MCF 10A (cell line): ENCODE data around the gene PDE6G. TPM values are rescaled to one million over a fixed set of nuclear protein-coding genes. Genes with fewer than 3 reads are reported as not detected.

ENCODE experiments used
- BruUV-seq: library from RNA; stranded (reverse); fragments of 400-500 nt; replicated peaks from 2 replicates; lab custom pipeline; 2021; lab: Mats Ljungman, UMichigan
- CTCF ChIA-PET: fragments of 300-600 bp; sonication (Branson Sonifier 250); formaldehyde crosslinking; extraction: SDS; loops from one replicate; lab custom pipeline; 2021; ENCODE audit warnings: antibody characterized with exemption, inconsistent platforms; lab: Yijun Ruan, JAX
- POLR2A ChIA-PET: fragments of 300-600, 350-650 bp; sonication (Branson Sonifier 250); formaldehyde crosslinking; extraction: SDS; loops from one replicate; lab custom pipeline; 2020; ENCODE audit warnings: antibody characterized with exemption, inconsistent platforms; lab: Yijun Ruan, JAX
- DNase-seq: peaks from one replicate; pipeline ENCODE4 v3.0.0-alpha.2; 2018; ENCODE audit not compliant: unreplicated experiment
- H3K27ac Mint-ChIP-seq: one replicate; pipeline ENCODE4 v1.8.0; 2022; ENCODE audit warnings: mild to moderate bottlenecking, low read depth, mixed read lengths; ENCODE audit not compliant: unreplicated experiment
- H3K27me3 Mint-ChIP-seq: one replicate; pipeline ENCODE4 v1.8.0; 2022; ENCODE audit warnings: mixed read lengths; ENCODE audit not compliant: insufficient read depth, unreplicated experiment
- H3K36me3 Mint-ChIP-seq: one replicate; pipeline ENCODE4 v1.8.0; 2022; ENCODE audit warnings: mild to moderate bottlenecking, moderate library complexity, mixed read lengths; ENCODE audit not compliant: insufficient read depth, unreplicated experiment
- H3K4me1 Mint-ChIP-seq: one replicate; pipeline ENCODE4 v1.8.0; 2022; ENCODE audit warnings: mixed read lengths; ENCODE audit not compliant: insufficient read depth, unreplicated experiment
- H3K4me3 Mint-ChIP-seq: one replicate; pipeline ENCODE4 v1.8.0; 2022; ENCODE audit warnings: mild to moderate bottlenecking, moderate library complexity, mixed read lengths; ENCODE audit not compliant: unreplicated experiment
- H3K9me3 Mint-ChIP-seq: one replicate; pipeline ENCODE4 v1.8.0; 2022; ENCODE audit warnings: mixed read lengths; ENCODE audit not compliant: unreplicated experiment
- intact Hi-C: fragments of 100-400 bp; cut with micrococcal nuclease; formaldehyde crosslinking; loops from 2 replicates; pipeline ENCODE4 v1.14.1; 2022
- total RNA-seq: library from RNA; stranded (reverse); gene quantifications from 2 replicates; pipeline ENCODE4 v1.2.3, GENCODE V29; 2022
- TF ChIP-seq, protein P1 (sequence below): fragments of 200-600 bp; IDR thresholded peaks from one replicate; pipeline ENCODE4 v1.8.0; 2022; ENCODE audit warnings: antibody characterized with exemption, mild to moderate bottlenecking; ENCODE audit not compliant: unreplicated experiment

PDE6G gene
- total RNA-seq, 1 experiment from 2014 or later: not detected

DNA sequence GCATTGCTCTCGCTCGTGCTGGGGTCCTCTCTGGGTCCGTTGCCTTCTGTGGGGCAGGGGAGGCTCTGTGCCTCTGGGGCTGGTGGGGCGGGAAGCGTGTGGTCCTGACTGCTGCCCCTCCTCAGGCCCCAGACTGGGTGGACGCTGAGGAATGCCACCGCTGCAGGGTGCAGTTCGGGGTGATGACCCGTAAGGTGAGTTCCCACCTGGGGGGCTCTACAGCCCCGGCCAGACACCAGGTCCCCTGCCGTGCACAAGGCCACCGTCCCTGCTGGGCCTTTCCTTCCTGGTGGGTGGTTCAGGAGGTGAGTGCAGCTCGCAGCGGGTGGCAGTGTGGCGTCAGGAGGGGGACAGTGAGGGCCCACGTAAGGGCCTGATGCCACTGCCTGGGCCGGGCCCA, 34.2 kb upstream of the PDE6G start:
- no peak for DNase-seq
- CTCF ChIA-PET: interaction anchor here (0.7 kb wide), 1 partner anchor 12 kb away, joined by 4 read pairs; no protein-coding TSS in a partner anchor

DNA sequence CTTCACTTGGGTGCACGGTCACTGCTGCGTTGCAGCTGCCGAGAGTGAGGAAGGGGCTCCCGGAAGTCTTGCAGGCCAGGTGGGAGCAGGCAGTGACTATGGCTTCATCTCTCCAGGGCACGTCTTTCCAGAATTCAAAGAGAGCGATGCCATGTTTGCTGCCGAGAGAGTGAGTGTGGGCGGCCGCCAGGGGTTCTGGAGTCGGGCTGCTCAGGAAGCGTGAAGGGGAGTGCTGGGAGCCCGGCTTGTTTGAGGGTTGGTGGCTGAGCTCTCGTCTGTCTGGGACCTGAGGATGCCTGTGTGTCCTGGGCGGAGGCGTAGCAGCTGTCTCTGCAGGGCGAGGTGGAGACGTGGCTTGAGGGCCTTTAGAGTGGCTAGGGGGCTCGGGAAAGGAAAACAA, 33.7 kb upstream of the PDE6G start:
- DNase-seq: no peak
- H3K36me3 Mint-ChIP-seq: peaks cover 51% of the 10 kb centered on the region
- BruUV-seq: no TSS peak
- TF ChIP-seq, protein P1, sequence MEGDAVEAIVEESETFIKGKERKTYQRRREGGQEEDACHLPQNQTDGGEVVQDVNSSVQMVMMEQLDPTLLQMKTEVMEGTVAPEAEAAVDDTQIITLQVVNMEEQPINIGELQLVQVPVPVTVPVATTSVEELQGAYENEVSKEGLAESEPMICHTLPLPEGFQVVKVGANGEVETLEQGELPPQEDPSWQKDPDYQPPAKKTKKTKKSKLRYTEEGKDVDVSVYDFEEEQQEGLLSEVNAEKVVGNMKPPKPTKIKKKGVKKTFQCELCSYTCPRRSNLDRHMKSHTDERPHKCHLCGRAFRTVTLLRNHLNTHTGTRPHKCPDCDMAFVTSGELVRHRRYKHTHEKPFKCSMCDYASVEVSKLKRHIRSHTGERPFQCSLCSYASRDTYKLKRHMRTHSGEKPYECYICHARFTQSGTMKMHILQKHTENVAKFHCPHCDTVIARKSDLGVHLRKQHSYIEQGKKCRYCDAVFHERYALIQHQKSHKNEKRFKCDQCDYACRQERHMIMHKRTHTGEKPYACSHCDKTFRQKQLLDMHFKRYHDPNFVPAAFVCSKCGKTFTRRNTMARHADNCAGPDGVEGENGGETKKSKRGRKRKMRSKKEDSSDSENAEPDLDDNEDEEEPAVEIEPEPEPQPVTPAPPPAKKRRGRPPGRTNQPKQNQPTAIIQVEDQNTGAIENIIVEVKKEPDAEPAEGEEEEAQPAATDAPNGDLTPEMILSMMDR: no peak
- H3K4me1 Mint-ChIP-seq: peaks cover 5% of the 10 kb centered on the region
- ChIA-PET CTCF (interaction anchor here (0.7 kb wide), 1 partner anchor 12 kb away, joined by 4 read pairs; no protein-coding TSS in a partner anchor), POLR2A (no interaction called here)
- no peak overlapping the region for H3K27ac Mint-ChIP-seq
- intact Hi-C loops: no loop called here
- H3K9me3 Mint-ChIP-seq: no peaks in the 10 kb centered on the region
- H3K27me3 Mint-ChIP-seq: no peaks in the 10 kb centered on the region
- H3K4me3 Mint-ChIP-seq: no peak overlapping the region

More for the DNA sequence above, 34.2 kb upstream of the PDE6G start:
- Mint-ChIP-seq H3K4me3 (no peak overlapping the region), H3K36me3 (peaks cover 49% of the 10 kb centered on the region), H3K27ac (no peak overlapping the region), H3K4me1 (peaks cover under 1% of the 10 kb centered on the region), H3K9me3 (no peaks in the 10 kb centered on the region), H3K27me3 (no peaks in the 10 kb centered on the region)
- BruUV-seq: no TSS peak
- intact Hi-C loops: no loop called here
- TF ChIP-seq, protein P1: no peak
- POLR2A ChIA-PET: interaction anchor here (2.7 kb wide), 1 partner anchor 12 kb away, joined by 11 read pairs; the partner anchor contains the start of gene MRPL12

DNA sequence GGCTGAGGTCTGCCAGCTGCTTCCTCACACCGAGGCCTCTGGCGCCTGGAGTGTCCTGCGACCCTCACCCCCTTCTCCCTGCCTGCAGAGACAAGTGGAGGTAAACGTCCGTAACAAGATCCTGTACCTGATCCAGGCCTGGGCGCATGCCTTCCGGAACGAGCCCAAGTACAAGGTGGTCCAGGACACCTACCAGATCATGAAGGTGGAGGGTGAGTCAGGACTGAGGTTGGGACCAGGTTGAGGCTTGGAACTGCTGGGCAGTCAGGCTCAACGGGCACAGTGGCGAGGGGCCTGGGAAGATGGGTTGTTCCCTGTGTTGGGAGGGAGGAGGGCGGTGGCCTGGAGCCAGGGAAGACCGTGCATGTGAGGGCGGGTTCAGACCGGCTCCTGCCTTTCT, 32.3 kb upstream of the PDE6G start:
- H3K4me1 Mint-ChIP-seq: peaks cover 5% of the 10 kb centered on the region
- H3K27ac Mint-ChIP-seq: no peak overlapping the region
- CTCF ChIA-PET: no interaction called here
- DNase-seq: no peak
- POLR2A ChIA-PET: interaction anchor here (2.3 kb wide), 1 partner anchor 14 kb away, joined by 7 read pairs; the partner anchor contains the start of gene MRPL12
- peaks cover 60% of the 10 kb centered on the region for H3K36me3 Mint-ChIP-seq
- no peak overlapping the region for H3K4me3 Mint-ChIP-seq
- H3K27me3 Mint-ChIP-seq: no peaks in the 10 kb centered on the region
- BruUV-seq: no TSS peak
- intact Hi-C loops: no loop called here
- no peaks in the 10 kb centered on the region for H3K9me3 Mint-ChIP-seq
- TF ChIP-seq, protein P1: no peak

DNA sequence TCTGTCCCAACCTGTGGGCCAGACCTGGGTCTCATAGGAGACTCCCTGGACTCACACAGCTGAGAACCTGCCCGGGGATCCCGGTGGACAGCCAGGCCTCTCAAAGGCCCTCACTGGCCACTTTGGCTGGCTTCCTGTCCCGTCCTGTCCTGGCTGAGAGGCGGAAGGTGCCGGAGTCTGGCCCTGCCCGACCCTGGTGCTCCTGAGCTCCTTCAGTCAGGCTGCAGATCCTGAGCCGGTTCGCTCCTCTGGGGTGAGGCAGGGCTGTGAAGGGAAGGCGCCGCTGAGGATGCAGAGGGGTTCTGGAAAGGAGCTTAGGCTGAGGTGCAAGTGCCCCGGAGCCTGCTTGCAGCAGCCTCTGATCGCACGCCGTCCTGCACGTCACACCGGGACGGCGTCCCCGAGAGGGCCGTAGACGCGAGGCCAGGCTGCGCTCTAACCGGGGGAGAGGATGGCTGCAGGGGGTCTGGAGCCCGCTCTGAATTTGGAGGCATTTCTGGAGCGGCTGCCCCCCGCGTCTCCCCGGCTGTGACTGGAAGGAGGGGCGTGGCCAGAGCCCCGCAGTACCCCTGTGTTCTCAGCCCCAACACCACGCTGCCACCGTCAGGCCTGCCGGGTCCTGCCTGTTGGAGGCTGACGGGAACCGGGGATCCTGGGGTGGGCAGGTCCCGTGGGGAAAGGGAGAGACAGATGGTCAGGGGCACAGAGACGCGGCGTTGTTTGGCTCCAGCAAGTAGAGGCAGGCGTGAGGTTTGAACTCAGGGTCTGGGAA, 31.6 kb upstream of the PDE6G start:
- ChIA-PET CTCF (interaction anchor here (0.6 kb wide), 1 partner anchor 285 kb away, joined by 5 read pairs; no protein-coding TSS in a partner anchor), POLR2A (interaction anchor here (2.3 kb wide), 1 partner anchor 15 kb away, joined by 7 read pairs; the partner anchor contains the start of gene MRPL12)
- H3K9me3 Mint-ChIP-seq: no peaks in the 10 kb centered on the region
- H3K27ac Mint-ChIP-seq: no peak overlapping the region
- peaks cover 5% of the 10 kb centered on the region for H3K4me1 Mint-ChIP-seq
- no peak overlapping the region for H3K4me3 Mint-ChIP-seq
- TF ChIP-seq, protein P1: no peak
- H3K27me3 Mint-ChIP-seq: no peaks in the 10 kb centered on the region
- BruUV-seq: no TSS peak
- DNase-seq: no peak
- intact Hi-C loops: no loop called here
- peaks cover 59% of the 10 kb centered on the region for H3K36me3 Mint-ChIP-seq
